BE2C (cell line): ENCODE data around the gene SF3B2.
"Not testable (repeated sequence)": the region's sequence is repeated elsewhere in the genome, so short reads cannot be mapped to it uniquely, and the experiment has no call there.

Experiments used
- DNase-seq: peaks from one replicate; pipeline ENCODE4 v3.0.0-alpha.2; 2020
- H3K27me3 ChIP-seq: fragments of 250-450 bp; sonication (Bioruptor Pico); 2 replicates; pipeline ENCODE4 v1.5.1; 2020; ENCODE audit warnings: mild to moderate bottlenecking
- H3K36me3 ChIP-seq: fragments of 250-450 bp; sonication (Bioruptor Pico); 2 replicates; pipeline ENCODE4 v1.5.1; 2020; ENCODE audit warnings: mild to moderate bottlenecking
- H3K4me1 ChIP-seq: fragments of 250-450 bp; sonication (Bioruptor Pico); 2 replicates; pipeline ENCODE4 v1.5.1; 2020
- H3K4me3 ChIP-seq: 2 replicates; pipeline ENCODE4 v1.5.1; 2011; ENCODE audit warnings: low read depth, low read length
- H3K9me3 ChIP-seq: fragments of 250-450 bp; sonication (Bioruptor Pico); 2 replicates; pipeline ENCODE4 v1.5.1; 2020
- CTCF ChIP-seq: IDR thresholded peaks from 2 replicates; pipeline ENCODE4 v1.5.1; 2012; ENCODE audit warnings: mild to moderate bottlenecking, low read depth, low read length

The SF3B2 gene

GRCh38 chr11:66072518-66072917, 20.4 kb downstream of the SF3B2 start:
- Histone ChIP-seq H3K4me1 (peaks cover 11% of the 10 kb centered on the region), H3K27me3 (no peaks in the 10 kb centered on the region), H3K4me3 (no peak overlapping the region), H3K9me3 (no peaks in the 10 kb centered on the region), H3K36me3 (peaks cover 16% of the 10 kb centered on the region)
- TF ChIP-seq CTCF = no peak
- DNase-seq = no peak

- Histone ChIP-seq H3K36me3 (peaks cover 6% of the 10 kb centered on the region), H3K4me1 (peaks cover 8% of the 10 kb centered on the region), H3K4me3 (no peak overlapping the region), H3K9me3 (no peaks in the 10 kb centered on the region), H3K27me3 (no peaks in the 10 kb centered on the region)
- TF ChIP-seq CTCF = no peak
- DNase-seq = no peak
Observed at GRCh38 chr11:66073669-66074068, 21.5 kb downstream of the SF3B2 start.

- Histone ChIP-seq H3K4me1 (peaks cover 1% of the 10 kb centered on the region; the same call in 1 of the 2 replicates), H3K36me3 (no peaks in the 10 kb centered on the region; the same call in 1 of the 2 replicates), H3K4me3 (no peak overlapping the region), H3K9me3 (no peaks in the 10 kb centered on the region), H3K27me3 (no peaks in the 10 kb centered on the region)
- DNase-seq = no peak
- no peak for TF ChIP-seq CTCF
Observed at GRCh38 chr11:66075273-66075672, 23.1 kb downstream of the SF3B2 start.

- TF ChIP-seq CTCF = no peak
- peaks cover 11% of the 10 kb centered on the region for H3K4me1 ChIP-seq
- H3K9me3 ChIP-seq = no peaks in the 10 kb centered on the region
- no peak overlapping the region for H3K4me3 ChIP-seq
- no peaks in the 10 kb centered on the region for H3K27me3 ChIP-seq
- no peaks in the 10 kb centered on the region; the same call in 1 of the 2 replicates for H3K36me3 ChIP-seq
- no peak for DNase-seq
Observed at GRCh38 chr11:66076561-66076960, 24.4 kb downstream of the SF3B2 start.

- H3K36me3 ChIP-seq = no peaks in the 10 kb centered on the region; the same call in 1 of the 2 replicates
- H3K4me1 ChIP-seq = peaks cover 25% of the 10 kb centered on the region
- DNase-seq = no peak
- no peaks in the 10 kb centered on the region for H3K9me3 ChIP-seq
- no peaks in the 10 kb centered on the region for H3K27me3 ChIP-seq
- no peak for TF ChIP-seq CTCF
- no peak overlapping the region for H3K4me3 ChIP-seq
Observed at GRCh38 chr11:66077927-66078326, 25.8 kb downstream of the SF3B2 start.

- peaks cover 28% of the 10 kb centered on the region for H3K4me1 ChIP-seq
Observed at GRCh38 chr11:66078949-66079348, 26.8 kb downstream of the SF3B2 start.

More at GRCh38 chr11:66078949-66079348, 26.8 kb downstream of the SF3B2 start:
- not testable (repeated sequence) for H3K36me3 ChIP-seq, H3K27me3 ChIP-seq, DNase-seq, H3K9me3 ChIP-seq, H3K4me3 ChIP-seq
